KOPT-K1 (cell line): Measurements from ENCODE around the gene ZFAND3.

ENCODE experiments used
- H3K27ac ChIP-seq: fragments of 200-600 bp; sonication (generic); 2 replicates; pipeline ENCODE4 v1.5.1; 2016; ENCODE audit warnings: antibody characterized with exemption, mild to moderate bottlenecking, low read depth, low read length; ENCODE audit not compliant: poor library complexity, severe bottlenecking
- H3K36me3 ChIP-seq: fragments of 200-600 bp; sonication (generic); 2 replicates; pipeline ENCODE4 v1.5.1; 2017; ENCODE audit warnings: antibody characterized with exemption, mild to moderate bottlenecking, low read length, moderate library complexity; ENCODE audit not compliant: insufficient read depth
- H3K9me3 ChIP-seq: fragments of 200-600 bp; sonication (generic); 2 replicates; pipeline ENCODE4 v1.5.1; 2017; ENCODE audit warnings: antibody characterized with exemption, low read length, mild to moderate bottlenecking; ENCODE audit not compliant: insufficient read depth, poor library complexity, severe bottlenecking

ZFAND3 gene

GRCh38 chr6:37819177-37819801 is at the start of gene ZFAND3:
TSS of gene ZFAND3 (plus strand) at chr6:37819727. CDS start at chr6:37819946, 219 bp downstream.
- peak within 1 kb of the TSS; percentile 88 for H3K27ac ChIP-seq
- H3K36me3 ChIP-seq: no peaks in the 10 kb centered on the region
- H3K9me3 ChIP-seq: no peaks in the 10 kb centered on the region

DNA sequence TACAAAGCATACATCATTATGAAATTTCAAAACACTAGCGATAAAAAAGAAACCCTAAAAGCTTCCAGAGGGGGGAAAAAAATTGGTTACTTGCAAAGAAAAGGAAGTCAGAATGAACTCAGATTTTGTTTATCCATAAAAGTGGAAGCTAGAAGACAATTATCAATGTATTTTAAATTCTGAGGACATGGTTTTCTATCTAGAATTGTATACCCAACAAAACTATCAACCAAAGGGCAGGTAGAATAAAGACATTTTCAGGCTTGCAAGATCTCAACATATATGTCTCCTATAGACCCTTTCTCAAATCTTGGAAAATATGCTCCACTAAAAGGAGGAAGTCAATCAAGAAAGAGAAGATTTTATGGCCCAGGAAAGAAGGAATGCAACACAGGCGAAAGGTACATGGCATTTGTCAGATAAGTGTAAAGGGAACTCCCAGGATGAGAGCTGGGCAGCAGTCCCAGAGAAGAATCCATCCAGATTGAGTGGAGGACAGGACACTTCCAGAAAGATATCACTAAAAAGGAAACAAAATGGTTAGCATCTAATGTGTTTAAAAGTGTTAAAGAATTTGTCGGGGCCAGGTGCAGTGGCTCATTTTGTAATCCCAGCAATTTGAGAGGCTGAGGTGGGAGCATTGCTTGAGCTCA is 45.4 kb upstream of the ZFAND3 start:
- Histone ChIP-seq H3K36me3 (no peaks in the 10 kb centered on the region), H3K27ac (no peak overlapping the region), H3K9me3 (peaks cover 13% of the 10 kb centered on the region)

DNA sequence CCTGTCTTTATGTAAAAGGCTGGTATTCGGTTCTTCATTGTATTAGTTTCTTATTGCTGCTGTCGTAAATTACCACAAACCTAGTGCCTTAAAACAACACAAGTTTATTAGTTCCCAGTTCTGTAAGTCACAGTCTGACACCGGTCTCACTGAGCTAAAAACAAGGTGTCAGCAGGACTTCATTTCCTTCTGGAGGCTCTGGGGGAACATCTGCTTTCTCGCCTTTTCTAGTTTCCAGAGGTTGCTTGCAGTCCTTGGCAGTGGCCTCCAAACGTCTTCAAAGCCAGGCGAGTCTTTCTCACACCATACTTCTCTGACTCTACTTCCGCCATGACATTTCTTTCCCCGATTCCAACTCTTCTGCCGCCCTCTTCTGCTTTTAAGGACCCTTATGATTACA is 43.0 kb upstream of the ZFAND3 start:
- Histone ChIP-seq H3K27ac (no peak overlapping the region), H3K36me3 (no peaks in the 10 kb centered on the region), H3K9me3 (peaks cover 13% of the 10 kb centered on the region)

DNA sequence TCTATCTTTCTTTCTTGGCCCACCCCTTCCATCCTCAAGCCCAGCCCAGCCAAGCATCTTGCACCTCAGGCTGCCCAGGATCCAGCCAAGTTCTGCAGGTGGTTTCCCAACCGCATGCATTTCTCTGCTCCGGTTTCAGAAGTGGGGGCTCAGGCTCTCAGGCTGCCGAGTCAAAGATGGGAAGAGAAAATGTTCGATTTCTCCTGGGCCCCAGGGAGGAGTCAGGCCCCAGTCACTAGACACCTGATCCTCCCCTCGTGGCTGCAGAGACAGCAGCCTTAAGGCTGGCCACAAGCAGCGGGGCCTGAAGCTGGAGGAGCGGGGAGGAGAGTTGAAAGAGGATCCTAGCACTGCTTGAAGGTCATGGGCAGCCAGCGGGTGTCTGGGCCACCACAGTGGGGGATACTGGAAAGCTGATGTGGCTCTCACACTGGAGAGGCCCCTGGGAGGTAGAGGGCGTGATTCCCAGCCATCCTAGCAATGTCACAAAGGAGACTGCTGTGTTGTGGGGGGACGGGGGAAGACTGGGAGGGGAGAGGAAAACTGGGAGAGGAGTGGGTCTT is 42.2 kb upstream of the ZFAND3 start:
- H3K9me3 ChIP-seq: peaks cover 13% of the 10 kb centered on the region
- no peak overlapping the region for H3K27ac ChIP-seq
- H3K36me3 ChIP-seq: no peaks in the 10 kb centered on the region

GRCh38 chr6:37779111-37779800 is 40.3 kb upstream of the ZFAND3 start:
- Histone ChIP-seq H3K27ac (no peak overlapping the region), H3K9me3 (peaks cover 2% of the 10 kb centered on the region), H3K36me3 (no peaks in the 10 kb centered on the region)

DNA sequence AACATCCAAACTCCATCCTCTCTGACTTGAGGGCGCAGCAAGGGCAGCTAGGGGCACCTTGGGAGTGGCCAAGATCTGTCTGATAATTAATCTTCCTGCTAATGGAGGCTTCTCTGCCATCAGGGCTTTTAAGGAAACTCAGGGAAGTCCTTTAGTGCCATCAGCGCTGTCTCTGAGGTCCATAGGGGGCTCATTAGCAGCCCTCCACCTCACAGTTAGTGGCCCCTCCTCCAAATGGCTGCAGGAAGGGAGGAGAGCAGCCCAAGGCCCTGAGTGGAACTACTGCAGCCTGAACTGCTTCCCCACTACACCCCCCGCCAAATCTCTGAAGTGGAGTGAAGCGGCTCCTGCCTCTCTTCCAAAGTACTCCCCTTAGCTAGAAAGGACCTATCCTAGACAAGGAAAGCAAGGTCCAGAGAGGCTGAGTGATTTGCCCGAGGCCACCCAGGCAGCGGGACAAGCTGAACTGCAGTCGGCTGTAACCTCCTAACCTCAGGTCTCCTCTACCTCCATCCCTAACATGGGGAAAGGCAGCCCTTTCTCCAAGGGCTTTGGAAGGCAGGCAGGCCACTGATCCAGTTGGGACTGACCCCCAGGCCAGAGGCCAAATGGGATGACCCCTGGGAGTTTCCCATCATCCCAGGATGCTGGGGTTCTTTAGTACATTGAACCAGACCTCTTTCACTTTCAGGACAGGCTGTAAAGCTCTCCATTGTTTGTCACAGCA is 39.5 kb upstream of the ZFAND3 start:
- H3K36me3 ChIP-seq: no peaks in the 10 kb centered on the region
- H3K27ac ChIP-seq: no peak overlapping the region
- H3K9me3 ChIP-seq: no peaks in the 10 kb centered on the region

DNA sequence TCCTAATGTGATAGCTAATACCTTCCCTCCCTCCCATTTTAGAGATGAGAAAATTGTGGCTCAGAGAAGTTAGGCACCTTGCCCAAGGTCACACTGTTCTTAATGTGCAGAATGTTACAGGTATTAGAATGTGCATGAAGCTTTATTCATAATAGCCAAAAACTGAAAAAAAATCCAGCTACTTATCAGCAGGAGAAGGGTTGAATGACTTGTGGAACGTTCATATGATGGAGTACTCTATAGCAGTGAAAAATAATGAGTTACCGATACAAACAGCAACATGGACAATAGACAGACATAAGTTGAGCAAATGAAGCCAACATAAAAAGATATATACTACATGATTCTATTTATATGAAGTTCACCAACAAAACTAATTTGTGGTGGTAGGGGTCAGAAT is 37.7 kb upstream of the ZFAND3 start:
- H3K27ac ChIP-seq: no peak overlapping the region
- H3K36me3 ChIP-seq: no peaks in the 10 kb centered on the region
- no peaks in the 10 kb centered on the region for H3K9me3 ChIP-seq

DNA sequence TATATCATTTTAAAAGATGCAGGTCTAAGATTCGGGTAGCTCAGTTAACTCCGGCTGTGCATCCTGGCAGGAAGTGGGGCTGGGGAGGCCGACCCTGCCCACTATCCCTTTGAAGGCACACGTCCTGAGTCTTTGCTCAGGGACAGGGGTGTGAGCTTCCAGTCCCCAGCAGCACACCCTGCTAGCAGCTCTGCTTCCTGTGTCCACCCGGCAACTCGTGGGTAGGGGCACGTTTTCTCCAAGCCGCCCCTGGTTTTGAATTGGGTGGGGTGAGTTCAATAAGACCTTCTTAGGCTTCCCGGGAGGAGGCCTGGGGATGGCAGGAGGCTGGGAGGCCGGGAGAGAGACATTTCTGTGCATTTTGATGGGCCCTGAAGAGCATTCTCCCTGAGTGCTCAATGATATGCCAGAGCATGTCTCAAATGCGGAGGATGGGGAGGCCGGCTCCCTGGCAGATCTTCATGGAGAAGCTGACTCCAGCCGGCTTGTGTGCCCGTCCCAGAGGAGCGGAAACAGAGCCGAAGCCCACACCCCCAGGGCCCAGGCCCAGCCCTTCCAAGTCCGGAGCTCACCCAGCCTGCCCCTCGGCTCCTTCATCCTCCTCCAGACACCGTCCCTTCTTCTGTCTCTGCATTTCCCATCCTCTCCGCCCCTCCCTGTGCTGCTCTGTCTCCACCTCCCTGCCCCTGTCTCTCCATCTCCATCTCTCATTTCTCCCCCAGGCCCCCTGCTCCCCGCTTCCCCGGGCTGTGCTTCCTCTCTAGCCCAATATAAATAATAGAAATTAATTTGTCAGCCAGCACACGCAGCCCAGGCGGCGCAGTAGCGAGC is 36.3 kb upstream of the ZFAND3 start:
- no peaks in the 10 kb centered on the region for H3K9me3 ChIP-seq
- no peaks in the 10 kb centered on the region for H3K36me3 ChIP-seq
- H3K27ac ChIP-seq: no peak overlapping the region

- no peak overlapping the region for H3K27ac ChIP-seq
- H3K9me3 ChIP-seq: no peaks in the 10 kb centered on the region
- no peaks in the 10 kb centered on the region for H3K36me3 ChIP-seq
Observed at GRCh38 chr6:37783856-37784584, 35.5 kb upstream of the ZFAND3 start.

GRCh38 chr6:37784585-37784967 is 35.0 kb upstream of the ZFAND3 start:
- Histone ChIP-seq H3K27ac (no peak overlapping the region), H3K9me3 (no peaks in the 10 kb centered on the region), H3K36me3 (no peaks in the 10 kb centered on the region)

DNA sequence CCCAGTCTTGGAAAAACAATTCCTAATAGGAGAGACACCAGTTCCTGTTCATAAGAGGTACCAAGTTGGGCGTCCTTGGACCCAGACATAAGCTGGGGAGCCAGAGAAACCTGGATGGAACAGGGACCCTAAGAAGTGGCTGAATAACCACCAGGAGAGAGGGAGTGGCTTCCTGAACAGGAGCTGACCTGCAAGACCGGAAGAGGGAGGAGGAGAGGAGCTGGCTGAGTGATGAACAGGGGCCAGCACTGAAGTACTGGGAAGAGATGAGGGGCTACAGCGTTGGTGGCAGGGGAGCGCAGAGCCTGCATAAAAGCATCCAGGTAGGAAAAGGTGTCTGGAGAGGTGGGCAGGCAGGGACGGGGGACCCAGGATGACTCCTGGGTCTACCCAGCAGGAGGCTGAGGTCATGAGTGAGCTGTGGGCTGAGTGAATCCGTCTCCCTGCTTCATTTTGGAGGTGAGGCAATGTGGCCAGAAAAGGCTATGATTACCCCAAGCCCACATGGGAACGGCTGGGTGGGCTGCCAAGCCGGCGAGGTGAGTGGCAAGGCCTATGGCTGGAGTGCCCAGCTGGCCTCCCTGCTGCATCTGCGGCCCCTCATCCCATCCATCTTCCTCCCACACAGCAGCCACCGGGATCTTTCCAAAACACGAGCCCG is 34.4 kb upstream of the ZFAND3 start:
- H3K36me3 ChIP-seq: no peaks in the 10 kb centered on the region
- no peaks in the 10 kb centered on the region for H3K9me3 ChIP-seq
- no peak overlapping the region for H3K27ac ChIP-seq

GRCh38 chr6:37785663-37786270 is 33.8 kb upstream of the ZFAND3 start:
- Histone ChIP-seq H3K27ac (no peak overlapping the region), H3K36me3 (no peaks in the 10 kb centered on the region), H3K9me3 (no peaks in the 10 kb centered on the region)

GRCh38 chr6:37787216-37787615 is 32.3 kb upstream of the ZFAND3 start:
- H3K9me3 ChIP-seq: no peaks in the 10 kb centered on the region
- no peak overlapping the region for H3K27ac ChIP-seq
- H3K36me3 ChIP-seq: no peaks in the 10 kb centered on the region
